KMS-11 (cell line): ENCODE measurements around the gene CST5.

Experiments used
- H2AFZ ChIP-seq: fragments of 200-600 bp; sonication (generic); 2 replicates; pipeline ENCODE4 v1.6.1; 2016; ENCODE audit warnings: antibody characterized with exemption, mixed run types, low read depth
- H3K27ac ChIP-seq: fragments of 200-600 bp; sonication (generic); 2 replicates; pipeline ENCODE4 v1.6.1; 2016; ENCODE audit warnings: mild to moderate bottlenecking, mixed run types
- H3K27me3 ChIP-seq: fragments of 200-600 bp; sonication (generic); 2 replicates; pipeline ENCODE4 v1.6.1; 2017; ENCODE audit warnings: mild to moderate bottlenecking, low read depth, mixed run types, moderate library complexity; ENCODE audit not compliant: insufficient read depth
- H3K36me3 ChIP-seq: fragments of 200-600 bp; sonication (generic); 2 replicates; pipeline ENCODE4 v1.6.1; 2017; ENCODE audit warnings: mild to moderate bottlenecking, mixed run types; ENCODE audit not compliant: insufficient read depth
- H3K4me1 ChIP-seq: fragments of 200-600 bp; sonication (generic); 2 replicates; pipeline ENCODE4 v1.6.1; 2016; ENCODE audit warnings: mild to moderate bottlenecking, low read depth, mixed run types; ENCODE audit not compliant: poor library complexity, severe bottlenecking
- H3K4me2 ChIP-seq: fragments of 200-600 bp; sonication (generic); 2 replicates; pipeline ENCODE4 v1.7.0; 2016; ENCODE audit warnings: mild to moderate bottlenecking, mixed run types
- H3K4me3 ChIP-seq: fragments of 200-600 bp; sonication (generic); IDR thresholded peaks from 2 replicates; pipeline ENCODE4 v1.6.1; 2017; ENCODE audit warnings: low read depth, low read length, mixed read lengths; ENCODE audit not compliant: insufficient read depth
- H3K79me2 ChIP-seq: fragments of 200-600 bp; sonication (generic); 2 replicates; pipeline ENCODE4 v1.6.1; 2016; ENCODE audit warnings: low read depth, mixed run types; ENCODE audit not compliant: insufficient read depth
- H3K9ac ChIP-seq: fragments of 200-600 bp; sonication (generic); 2 replicates; pipeline ENCODE4 v1.6.1; 2016; ENCODE audit warnings: mild to moderate bottlenecking, mixed run types
- H4K20me1 ChIP-seq: fragments of 200-600 bp; sonication (generic); 2 replicates; pipeline ENCODE4 v1.6.1; 2016; ENCODE audit warnings: mild to moderate bottlenecking, mixed run types; ENCODE audit not compliant: insufficient read depth
- CTCF ChIP-seq: fragments of 200-600 bp; sonication (generic); conservative IDR thresholded peaks from 2 replicates; pipeline ENCODE4 v1.6.1; 2017; ENCODE audit warnings: low read depth, mild to moderate bottlenecking, antibody characterized with exemption, low read length, moderate library complexity, mixed read lengths

Gene CST5

GRCh38 chr20:23879328-23879798 is at the start of gene CST5:
Gene CST5 (minus strand): TSS chr20:23879748. CDS start chr20:23879676, 72 bp downstream.
- Histone ChIP-seq H3K4me2 (no peak within 1 kb of the TSS), H3K36me3 (no peaks in the 10 kb centered on the region), H3K27me3 (no peaks in the 10 kb centered on the region), H3K79me2 (no peaks in the 10 kb centered on the region), H3K27ac (no peak within 1 kb of the TSS), H4K20me1 (no peaks in the 10 kb centered on the region), H3K4me1 (no peaks in the 10 kb centered on the region), H2AFZ (no peak within 1 kb of the TSS), H3K4me3 (no peak within 1 kb of the TSS), H3K9ac (no peak within 1 kb of the TSS)
- no peak for TF ChIP-seq CTCF

- TF ChIP-seq CTCF = no peak
- Histone ChIP-seq H3K4me1 (no peaks in the 10 kb centered on the region), H3K9ac (no peak overlapping the region), H3K27ac (no peak overlapping the region), H3K4me2 (no peak overlapping the region), H2AFZ (no peak overlapping the region), H4K20me1 (no peaks in the 10 kb centered on the region), H3K4me3 (no peak overlapping the region), H3K79me2 (no peaks in the 10 kb centered on the region), H3K36me3 (no peaks in the 10 kb centered on the region), H3K27me3 (no peaks in the 10 kb centered on the region)
Observed at GRCh38 chr20:23928788-23929187, 49.2 kb upstream of the CST5 start.

- Histone ChIP-seq H3K4me1 (no peaks in the 10 kb centered on the region), H4K20me1 (no peaks in the 10 kb centered on the region), H3K9ac (no peak overlapping the region), H3K4me2 (no peak overlapping the region), H3K4me3 (no peak overlapping the region), H3K27ac (no peak overlapping the region), H2AFZ (no peak overlapping the region), H3K27me3 (no peaks in the 10 kb centered on the region), H3K36me3 (no peaks in the 10 kb centered on the region), H3K79me2 (no peaks in the 10 kb centered on the region)
- no peak for TF ChIP-seq CTCF
Observed at GRCh38 chr20:23928353-23928752, 48.8 kb upstream of the CST5 start.

GRCh38 chr20:23926944-23927872 is 47.7 kb upstream of the CST5 start:
- no peak overlapping the region for H3K9ac ChIP-seq
- no peaks in the 10 kb centered on the region for H3K4me1 ChIP-seq
- H3K79me2 ChIP-seq = no peaks in the 10 kb centered on the region
- no peaks in the 10 kb centered on the region for H3K27me3 ChIP-seq
- no peaks in the 10 kb centered on the region for H3K36me3 ChIP-seq
- H2AFZ ChIP-seq = no peak overlapping the region
- no peaks in the 10 kb centered on the region for H4K20me1 ChIP-seq
- no peak overlapping the region for H3K4me2 ChIP-seq
- no peak overlapping the region for H3K4me3 ChIP-seq
- no peak overlapping the region for H3K27ac ChIP-seq
- TF ChIP-seq CTCF = no peak
